Measurements from ENCODE around the gene PKM. TPM values are rescaled to one million over a fixed set of nuclear protein-coding genes. Genes with fewer than 3 reads are reported as not detected.
"Not testable (repeated sequence)": the region's sequence is repeated elsewhere in the genome, so short reads cannot be mapped to it uniquely, and the experiment has no call there.

PKM gene
- 100 to 1,000 TPM; 321 to 994 (median 713) TPM for polyA plus RNA-seq (ENCODE audit: insufficient read length in 12 of 12)
- long read RNA-seq, donor 1, transcript PKM-214 (2 exons, 2,301 nt): minor isoform, 9 of 150 reads
- long read RNA-seq, donor 1, transcript PKM-202 (11 exons, 2,318 nt): major isoform, 55 of 150 reads
- long read RNA-seq, donor 1, transcript PKM-208 (3 exons, 699 nt): minor isoform, 6 of 150 reads
- long read RNA-seq, donor 1, partial matches to known transcripts: 65 of 150 reads
- long read RNA-seq, donor 1, other reads (novel, unspliced or antisense): 5 of 150 reads
- long read RNA-seq, donor 2, transcript PKM-202 (11 exons, 2,318 nt): major isoform, 167 of 502 reads
- long read RNA-seq, donor 2, transcript PKM-212 (3 exons, 3,016 nt): minor isoform, 13 of 502 reads
- long read RNA-seq, donor 2, transcript PKM-214 (2 exons, 2,301 nt): minor isoform, 14 of 502 reads
- long read RNA-seq, donor 2, partial matches to known transcripts: 78 of 502 reads
- long read RNA-seq, donor 2, other reads (novel, unspliced or antisense): 223 of 502 reads
- long read RNA-seq, donor 3, transcript PKM-212 (3 exons, 3,016 nt): minor isoform, 5 of 227 reads
- long read RNA-seq, donor 3, transcript PKM-214 (2 exons, 2,301 nt): minor isoform, 6 of 227 reads
- long read RNA-seq, donor 3, transcript PKM-202 (11 exons, 2,318 nt): major isoform, 57 of 227 reads
- long read RNA-seq, donor 3, partial matches to known transcripts: 99 of 227 reads
- long read RNA-seq, donor 3, other reads (novel, unspliced or antisense): 53 of 227 reads
- long read RNA-seq, donor 4, transcript PKM-202 (11 exons, 2,318 nt): major isoform, 52 of 149 reads
- long read RNA-seq, donor 4, transcript PKM-214 (2 exons, 2,301 nt): minor isoform, 7 of 149 reads
- long read RNA-seq, donor 4, partial matches to known transcripts: 36 of 149 reads
- long read RNA-seq, donor 4, other reads (novel, unspliced or antisense): 47 of 149 reads
- long read RNA-seq, donor 5, transcript PKM-202 (11 exons, 2,318 nt): major isoform, 217 of 763 reads
- long read RNA-seq, donor 5, transcript PKM-211 (4 exons, 753 nt): minor isoform, 7 of 763 reads
- long read RNA-seq, donor 5, transcript PKM-212 (3 exons, 3,016 nt): minor isoform, 8 of 763 reads
- long read RNA-seq, donor 5, transcript PKM-214 (2 exons, 2,301 nt): minor isoform, 19 of 763 reads
- long read RNA-seq, donor 5, partial matches to known transcripts: 321 of 763 reads
- long read RNA-seq, donor 5, other reads (novel, unspliced or antisense): 180 of 763 reads
- long read RNA-seq, donor 6, transcript PKM-214 (2 exons, 2,301 nt): minor isoform, 5 of 152 reads
- long read RNA-seq, donor 6, transcript PKM-212 (3 exons, 3,016 nt): minor isoform, 6 of 152 reads
- long read RNA-seq, donor 6, transcript PKM-202 (11 exons, 2,318 nt): major isoform, 55 of 152 reads
- long read RNA-seq, donor 6, partial matches to known transcripts: 49 of 152 reads
- long read RNA-seq, donor 6, other reads (novel, unspliced or antisense): 33 of 152 reads
- long read RNA-seq, donor 7, transcript PKM-202 (11 exons, 2,318 nt): major isoform, 48 of 128 reads
- long read RNA-seq, donor 7, partial matches to known transcripts: 35 of 128 reads
- long read RNA-seq, donor 7, other reads (novel, unspliced or antisense): 33 of 128 reads
- long read RNA-seq, donor 8, transcript PKM-214 (2 exons, 2,301 nt): minor isoform, 13 of 725 reads
- long read RNA-seq, donor 8, transcript PKM-212 (3 exons, 3,016 nt): minor isoform, 5 of 725 reads
- long read RNA-seq, donor 8, transcript PKM-202 (11 exons, 2,318 nt): major isoform, 138 of 725 reads
- long read RNA-seq, donor 8, transcript PKM-208 (3 exons, 699 nt): minor isoform, 5 of 725 reads
- long read RNA-seq, donor 8, partial matches to known transcripts: 367 of 725 reads
- long read RNA-seq, donor 8, other reads (novel, unspliced or antisense): 190 of 725 reads
- long read RNA-seq, donor 9, transcript PKM-202 (11 exons, 2,318 nt): major isoform, 50 of 193 reads
- long read RNA-seq, donor 9, transcript PKM-212 (3 exons, 3,016 nt): minor isoform, 7 of 193 reads
- long read RNA-seq, donor 9, transcript PKM-214 (2 exons, 2,301 nt): minor isoform, 14 of 193 reads
- long read RNA-seq, donor 9, partial matches to known transcripts: 88 of 193 reads
- long read RNA-seq, donor 9, other reads (novel, unspliced or antisense): 25 of 193 reads
- long read RNA-seq, donor 10, transcript PKM-202 (11 exons, 2,318 nt): major isoform, 115 of 665 reads
- long read RNA-seq, donor 10, transcript PKM-208 (3 exons, 699 nt): minor isoform, 15 of 665 reads
- long read RNA-seq, donor 10, transcript PKM-212 (3 exons, 3,016 nt): minor isoform, 9 of 665 reads
- long read RNA-seq, donor 10, transcript PKM-214 (2 exons, 2,301 nt): minor isoform, 12 of 665 reads
- long read RNA-seq, donor 10, partial matches to known transcripts: 308 of 665 reads
- long read RNA-seq, donor 10, other reads (novel, unspliced or antisense): 193 of 665 reads
- long read RNA-seq, donor 11, transcript PKM-214 (2 exons, 2,301 nt): minor isoform, 12 of 369 reads
- long read RNA-seq, donor 11, transcript PKM-208 (3 exons, 699 nt): minor isoform, 5 of 369 reads
- long read RNA-seq, donor 11, transcript PKM-202 (11 exons, 2,318 nt): major isoform, 127 of 369 reads
- long read RNA-seq, donor 11, transcript PKM-212 (3 exons, 3,016 nt): minor isoform, 7 of 369 reads
- long read RNA-seq, donor 11, partial matches to known transcripts: 132 of 369 reads
- long read RNA-seq, donor 11, other reads (novel, unspliced or antisense): 81 of 369 reads

DNA sequence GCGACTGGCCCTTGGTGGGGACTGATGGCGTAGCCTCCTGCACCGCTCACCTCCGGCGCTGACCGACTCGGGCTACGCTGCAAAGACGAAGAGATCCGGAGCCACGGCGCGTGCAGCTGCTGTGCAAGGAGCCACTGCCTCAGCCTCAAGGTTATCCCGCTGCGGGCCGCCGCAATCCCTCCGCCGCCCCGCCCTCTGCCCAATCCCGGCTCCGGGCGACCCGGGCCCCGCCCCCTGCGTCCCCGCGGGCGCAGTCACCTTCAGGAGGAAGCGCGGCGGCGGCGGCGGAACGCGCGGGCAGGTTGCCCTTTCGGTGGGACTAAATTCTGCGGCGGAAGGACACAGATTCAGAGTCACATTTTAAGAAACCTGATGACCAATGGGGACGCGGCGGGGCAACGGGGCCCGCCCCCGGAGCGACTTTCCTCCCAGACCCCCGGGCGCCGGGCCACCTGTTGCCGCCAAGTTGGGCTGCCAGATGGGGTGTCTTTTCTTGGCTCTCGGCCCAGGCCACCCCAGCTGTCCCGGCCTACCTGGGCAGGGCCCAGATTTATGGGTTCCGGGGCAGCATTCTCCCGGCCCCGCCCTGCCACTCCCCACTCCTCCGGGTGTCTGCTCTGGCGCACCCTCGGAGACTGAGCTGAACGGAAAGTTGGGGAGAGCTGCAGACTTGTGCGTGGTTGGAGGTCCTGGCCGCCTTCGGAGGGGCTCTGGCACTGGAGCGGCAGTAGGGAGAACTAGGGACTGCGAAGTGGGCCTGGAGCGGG is at the start of gene PKM:
PKM (minus strand) TSS at position 125 of the 767 bp plus-strand sequence. CDS start 12,093 bp downstream, outside the sequence.
- DNase-seq: peak; percentile 93

DNA sequence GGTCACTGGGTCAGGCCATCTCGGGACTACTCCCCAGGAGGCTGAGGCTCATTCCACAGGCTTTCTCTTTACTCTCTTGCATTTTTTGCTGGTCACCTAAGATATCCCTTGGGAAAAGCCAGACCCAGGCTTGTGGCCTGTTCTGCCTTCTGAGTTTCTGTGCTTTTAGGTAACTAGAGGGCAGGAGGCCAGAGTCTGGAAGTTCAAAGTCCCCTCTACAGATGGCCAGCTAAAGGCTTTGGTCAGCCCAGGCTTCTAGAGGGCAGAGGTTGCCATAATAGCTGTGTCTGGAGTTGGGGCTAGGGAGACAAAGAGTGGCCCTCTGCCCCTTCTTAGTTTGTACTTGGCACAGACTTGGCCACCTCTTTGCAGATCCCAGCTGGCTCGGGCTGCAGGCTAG is 49.8 kb upstream of the PKM start:
- no peak for DNase-seq

- DNase-seq: no peak
Measured at GRCh38 chr15:72278737-72279136, 47.7 kb upstream of the PKM start.

GRCh38 chr15:72276326-72276700 is 45.3 kb upstream of the PKM start:
- DNase-seq: no peak

- not testable (repeated sequence) for DNase-seq
Measured at GRCh38 chr15:72275635-72276325, 44.8 kb upstream of the PKM start.

GRCh38 chr15:72272997-72273352 is 42.0 kb upstream of the PKM start:
- no peak for DNase-seq

DNA sequence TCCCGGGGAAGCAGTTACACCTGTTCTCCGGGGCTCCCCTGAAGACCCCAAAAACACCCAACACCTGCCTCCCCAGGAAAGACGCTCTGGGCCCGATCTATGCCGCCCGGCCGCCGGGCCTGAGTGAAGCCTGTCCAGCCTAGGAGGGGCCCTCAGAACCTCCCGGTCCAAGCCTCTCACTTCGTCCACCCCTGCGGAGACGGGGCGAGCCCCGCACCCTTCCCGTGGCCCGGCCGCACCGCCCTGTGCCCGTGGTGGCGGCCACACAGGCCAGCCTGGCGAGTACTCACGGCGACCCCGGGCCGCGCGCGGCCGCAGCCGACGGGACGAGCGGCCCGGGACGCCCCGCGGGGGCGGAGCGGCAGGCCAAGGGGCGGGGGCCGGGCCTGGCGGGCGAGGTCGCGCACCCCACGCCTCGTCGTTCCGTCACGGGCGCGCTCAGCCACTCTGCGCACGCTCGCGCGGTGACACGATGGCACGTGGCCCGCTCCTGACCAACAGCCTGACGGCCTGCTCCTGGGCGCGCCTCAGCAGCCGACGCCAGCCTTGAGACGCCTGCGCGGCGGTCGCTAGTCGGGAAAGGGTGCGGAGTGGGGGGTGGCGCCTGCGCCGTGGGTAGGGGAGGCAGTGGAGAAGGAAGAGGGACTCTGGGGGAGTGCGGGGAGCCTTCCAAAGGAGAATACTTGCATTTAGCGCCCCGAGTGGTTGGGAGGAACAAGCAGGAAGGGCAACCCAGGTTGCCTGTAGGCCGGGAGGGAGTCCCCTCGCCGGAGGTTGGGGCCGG is 41.4 kb upstream of the PKM start, which contains the start of gene PARP6:
PARP6 (minus strand) TSS at position 342 of the 784 bp plus-strand sequence. CDS start 5,077 bp downstream, outside the sequence.
- DNase-seq: peak; percentile 99

- DNase-seq: peak; percentile 25
Measured at GRCh38 chr15:72271895-72272212, 40.9 kb upstream of the PKM start.

DNA sequence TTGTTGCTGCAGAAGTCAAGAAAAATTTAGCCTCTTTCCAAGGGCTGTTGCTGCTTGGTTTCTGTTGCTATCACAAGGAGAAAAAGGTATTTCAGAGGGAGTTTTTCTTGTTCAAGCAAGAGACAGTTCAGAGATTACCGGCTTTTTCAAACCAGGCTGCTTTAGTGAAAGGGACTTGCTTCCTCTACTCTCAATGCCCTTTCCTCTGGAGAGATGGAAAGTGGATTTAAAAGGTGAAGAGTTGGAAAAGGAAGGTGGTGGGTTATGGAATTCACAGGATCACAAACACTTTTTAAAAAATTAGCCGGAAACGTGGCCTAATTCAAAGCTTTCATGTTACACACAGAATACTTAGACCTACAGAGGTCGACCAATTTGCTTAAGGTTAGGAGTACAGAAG is 40.2 kb upstream of the PKM start:
- DNase-seq: no peak

DNA sequence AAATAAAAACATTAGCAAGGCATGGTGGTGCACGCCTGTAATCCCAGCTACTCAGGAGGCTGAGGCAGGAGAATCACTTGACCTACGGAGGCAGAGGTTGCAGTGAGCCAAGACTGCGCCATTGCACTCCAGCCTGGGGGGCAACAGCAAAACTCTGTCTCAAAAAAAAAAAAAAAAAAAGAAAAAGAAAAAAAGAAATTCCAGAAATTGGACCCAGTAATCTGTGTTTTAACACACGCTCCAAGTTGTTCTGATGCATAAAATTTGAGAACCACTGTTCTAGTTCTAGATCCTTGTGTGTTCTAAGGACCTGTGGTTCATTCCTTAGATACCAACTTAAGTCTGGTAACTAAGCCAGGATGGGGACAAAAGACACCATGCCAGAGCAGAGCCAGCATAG is 38.7 kb upstream of the PKM start:
- DNase-seq: no peak

- no peak for DNase-seq
Measured at GRCh38 chr15:72265031-72265430, 34.0 kb upstream of the PKM start.

- DNase-seq: no peak
Measured at GRCh38 chr15:72252663-72253299, 21.8 kb upstream of the PKM start.

GRCh38 chr15:72249142-72249810 is 18.3 kb upstream of the PKM start:
- DNase-seq: no peak

- no peak for DNase-seq
Measured at GRCh38 chr15:72248514-72248913, 17.5 kb upstream of the PKM start.

DNA sequence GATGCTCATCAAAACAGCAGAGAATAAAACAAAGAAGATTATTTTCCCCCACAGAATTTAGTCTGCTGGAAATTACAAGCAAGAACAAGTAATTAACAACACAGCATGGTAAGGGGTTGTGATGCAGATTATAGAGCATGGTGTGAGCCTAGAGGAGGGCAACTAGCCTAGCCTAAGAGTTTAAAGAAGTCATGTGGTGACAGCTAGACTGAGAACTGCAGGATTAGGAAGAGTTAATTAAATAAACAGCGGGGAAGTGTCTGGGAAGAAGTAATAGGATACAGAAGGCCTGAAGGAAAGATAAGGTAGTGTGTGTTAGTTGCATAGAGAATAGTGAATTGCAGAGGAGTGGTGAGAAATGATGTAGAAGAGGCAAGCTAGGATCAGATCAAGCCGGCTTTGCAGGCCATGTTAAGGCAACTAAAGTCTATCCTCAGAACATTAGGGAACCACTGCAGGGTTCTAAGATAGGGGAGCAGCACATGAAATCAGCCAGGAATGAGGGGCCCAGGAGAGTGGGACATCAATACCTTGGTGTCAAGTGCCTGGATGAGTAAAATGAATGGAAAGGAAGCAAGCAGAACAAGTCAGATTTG is 11.9 kb upstream of the PKM start:
- no peak for DNase-seq

Measured in muscle of arm (tissue), 14 donors.